ENCODE results near the gene CD300A. TPM values are rescaled to one million over a fixed set of nuclear protein-coding genes. Genes with fewer than 3 reads are reported as not detected.

The CD300A gene
- total RNA-seq, 1 experiment from 2014 or later: 0.71 TPM

DNA sequence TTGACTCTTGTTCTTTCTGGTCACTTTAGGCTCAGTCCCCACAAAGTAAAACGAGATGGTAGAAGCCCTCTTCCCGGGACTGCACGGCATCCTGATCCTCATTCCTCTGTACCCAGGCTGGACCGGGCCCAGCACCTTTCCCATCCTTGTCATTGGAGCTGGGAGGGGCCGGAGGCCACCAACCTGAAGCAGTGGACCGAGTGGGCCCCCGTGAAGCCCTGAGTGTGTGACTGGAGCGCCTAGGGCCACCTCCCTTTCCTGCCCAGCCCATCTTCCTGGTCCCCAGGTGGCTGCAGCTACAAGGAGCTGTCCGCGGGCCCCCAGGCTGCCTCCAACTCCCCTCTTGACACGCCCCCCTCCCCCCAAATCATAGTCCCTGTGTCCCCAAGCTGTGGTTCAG lies 17.1 kb upstream of the CD300A start:
- peaks cover 15 to 16% of the 10 kb centered on the region in 2 experiments for H3K4me1 ChIP-seq (ENCODE audit: control insufficient read depth in 1 of 2, insufficient read depth in 2 of 2, low read length in 2 of 2)
- H3K79me2 ChIP-seq (ENCODE audit: insufficient read depth, low read length): no peaks in the 10 kb centered on the region
- no peak overlapping the region for H2AFZ ChIP-seq (ENCODE audit: low read depth, low read length, poor library complexity, severe bottlenecking)
- DNase-seq (ENCODE audit: low read depth, low spot score) (no peak), ATAC-seq (no peak)
- TF ChIP-seq EZH2phosphoT487 (IDR thresholded peaks at IDR 0.05; ENCODE audit: borderline replicate concordance): no peak
- TF ChIP-seq YY1 (IDR thresholded peaks at IDR 0.05; ENCODE audit: extremely low read depth, insufficient replicate concordance, low read depth, low read length): no peak
- TF ChIP-seq POLR2A (IDR thresholded peaks at IDR 0.05; ENCODE audit: borderline replicate concordance, extremely low read depth, insufficient read depth, insufficient read length): no peak
- TF ChIP-seq EGR1 (IDR thresholded peaks at IDR 0.05; ENCODE audit: low read depth): no peak
- no peak for TF ChIP-seq EZH2 (IDR thresholded peaks at IDR 0.05)
- no peak for TF ChIP-seq RAD21 (IDR thresholded peaks at IDR 0.05; ENCODE audit: low read depth)
- no peak for TF ChIP-seq TCF7L2 (IDR thresholded peaks at IDR 0.05; ENCODE audit: borderline replicate concordance, extremely low read depth, insufficient read depth, insufficient read length)
- no peak for TF ChIP-seq SIN3A (IDR thresholded peaks at IDR 0.05; ENCODE audit: low read depth)
- TF ChIP-seq FOSL1 (IDR thresholded peaks at IDR 0.05; ENCODE audit: low read depth): no peak
- TF ChIP-seq SP1 (IDR thresholded peaks at IDR 0.05; ENCODE audit: low read depth): no peak
- TF ChIP-seq ZFX (IDR thresholded peaks at IDR 0.05): no peak
- TF ChIP-seq ZNF274 (IDR thresholded peaks at IDR 0.05; ENCODE audit: low read depth, low read length): no peak
- no peak for TF ChIP-seq SRF (IDR thresholded peaks at IDR 0.05; ENCODE audit: low read depth)
- TF ChIP-seq CEBPB (IDR thresholded peaks at IDR 0.05; ENCODE audit: low read depth): no peak
- ChIA-PET CTCF (no interaction called here), POLR2A (no interaction called here), RAD21 (ENCODE audit: low non-redundant PET in 1 of 2, low total read pairs in 2 of 2, uncharacterized antibody in 2 of 2, unreplicated experiment in 2 of 2) (interaction anchor here in 1 of 2 experiments (0.7 kb wide), 1 partner anchor 32 kb away, joined by 3 read pairs; no protein-coding TSS in a partner anchor)
- H3K9ac ChIP-seq (ENCODE audit: low read length): no peak overlapping the region
- no peak overlapping the region for H3K27ac ChIP-seq (ENCODE audit: low read depth, low read length)
- no peak overlapping the region for H3K4me3 ChIP-seq (replicated peaks in 1 of 2; ENCODE audit: low read depth in 1 of 2, low read length in 2 of 2)
- no peaks in the 10 kb centered on the region for H3K9me2 ChIP-seq (ENCODE audit: insufficient read depth)
- H3K27me3 ChIP-seq (ENCODE audit: insufficient read depth, low read length): no peaks in the 10 kb centered on the region
- no peaks in the 10 kb centered on the region for H3K9me3 ChIP-seq (ENCODE audit: control insufficient read depth in 1 of 2, insufficient read depth in 1 of 2, low read depth in 1 of 2, low read length in 2 of 2)
- BruUV-seq (replicated peaks): no TSS peak
- H4K20me1 ChIP-seq (ENCODE audit: insufficient read depth): no peaks in the 10 kb centered on the region
- no peak overlapping the region for H3K4me2 ChIP-seq (ENCODE audit: low read length)
- intact Hi-C loops (cut with micrococcal nuclease): no loop called here
- H3K36me3 ChIP-seq (ENCODE audit: control insufficient read depth in 1 of 2, insufficient read depth in 2 of 2, low read length in 2 of 2): peaks cover 0 to 6% of the 10 kb centered on the region in 2 experiments; a peak in 1 of 4 replicates
